OCI-LY1 (cell line): ENCODE measurements around the gene NUBPL.

ENCODE experiments used
- EZH2 ChIP-seq: fragments of 200-600 bp; sonication (generic), shearing (Covaris generic); IDR thresholded peaks from 2 replicates; pipeline ENCODE4 v1.8.0; 2017; ENCODE audit warnings: borderline replicate concordance, mixed run types, mild to moderate bottlenecking, antibody characterized with exemption, low read length, moderate library complexity, mixed read lengths
- TF ChIP-seq, protein P1 (sequence below): fragments of 200-600 bp; sonication (generic), shearing (Covaris generic); IDR thresholded peaks from 2 replicates; pipeline ENCODE4 v1.5.1; 2017; ENCODE audit warnings: mild to moderate bottlenecking, antibody characterized with exemption, low read length, moderate library complexity, mixed read lengths

DNA sequence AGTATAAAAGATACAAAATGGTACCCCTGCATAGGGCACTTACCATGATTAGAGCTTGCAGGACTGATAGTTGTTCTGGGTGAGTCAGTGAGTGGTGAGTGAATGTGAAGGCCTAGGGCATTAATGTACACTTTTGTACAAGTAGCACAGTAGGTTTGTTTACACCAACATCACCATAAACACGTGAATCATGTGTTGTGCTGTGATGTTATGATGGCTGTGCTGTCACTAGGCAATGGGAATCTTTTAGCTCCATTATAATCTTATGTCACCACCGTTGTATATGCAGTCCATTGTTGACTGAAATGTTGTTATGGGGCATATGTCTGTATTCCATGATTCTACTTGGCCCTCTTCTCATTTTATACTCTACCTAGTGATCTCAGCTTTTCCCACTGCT is 11.8 kb downstream of the NUBPL start:
- TF ChIP-seq, protein P1, sequence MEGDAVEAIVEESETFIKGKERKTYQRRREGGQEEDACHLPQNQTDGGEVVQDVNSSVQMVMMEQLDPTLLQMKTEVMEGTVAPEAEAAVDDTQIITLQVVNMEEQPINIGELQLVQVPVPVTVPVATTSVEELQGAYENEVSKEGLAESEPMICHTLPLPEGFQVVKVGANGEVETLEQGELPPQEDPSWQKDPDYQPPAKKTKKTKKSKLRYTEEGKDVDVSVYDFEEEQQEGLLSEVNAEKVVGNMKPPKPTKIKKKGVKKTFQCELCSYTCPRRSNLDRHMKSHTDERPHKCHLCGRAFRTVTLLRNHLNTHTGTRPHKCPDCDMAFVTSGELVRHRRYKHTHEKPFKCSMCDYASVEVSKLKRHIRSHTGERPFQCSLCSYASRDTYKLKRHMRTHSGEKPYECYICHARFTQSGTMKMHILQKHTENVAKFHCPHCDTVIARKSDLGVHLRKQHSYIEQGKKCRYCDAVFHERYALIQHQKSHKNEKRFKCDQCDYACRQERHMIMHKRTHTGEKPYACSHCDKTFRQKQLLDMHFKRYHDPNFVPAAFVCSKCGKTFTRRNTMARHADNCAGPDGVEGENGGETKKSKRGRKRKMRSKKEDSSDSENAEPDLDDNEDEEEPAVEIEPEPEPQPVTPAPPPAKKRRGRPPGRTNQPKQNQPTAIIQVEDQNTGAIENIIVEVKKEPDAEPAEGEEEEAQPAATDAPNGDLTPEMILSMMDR, result no peak
- no peak for TF ChIP-seq EZH2
